A673 (cell line): Measurements from ENCODE around the gene FOS.

Experiments
- EZH2 ChIP-seq: fragments of 200-600 bp; sonication (generic); IDR thresholded peaks from 2 replicates; pipeline ENCODE4 v1.6.1; 2017; ENCODE audit warnings: borderline replicate concordance, low read depth, mild to moderate bottlenecking, mixed read lengths, antibody characterized with exemption, low read length; ENCODE audit not compliant: poor library complexity, severe bottlenecking
- TF ChIP-seq, protein P1 (sequence below): fragments of 300-800, 200-600 bp; sonication (generic); conservative IDR thresholded peaks from 2 replicates; pipeline ENCODE4 v1.5.1; 2017; ENCODE audit warnings: low read depth, mild to moderate bottlenecking, antibody characterized with exemption, low read length, moderate library complexity, mixed read lengths

DNA sequence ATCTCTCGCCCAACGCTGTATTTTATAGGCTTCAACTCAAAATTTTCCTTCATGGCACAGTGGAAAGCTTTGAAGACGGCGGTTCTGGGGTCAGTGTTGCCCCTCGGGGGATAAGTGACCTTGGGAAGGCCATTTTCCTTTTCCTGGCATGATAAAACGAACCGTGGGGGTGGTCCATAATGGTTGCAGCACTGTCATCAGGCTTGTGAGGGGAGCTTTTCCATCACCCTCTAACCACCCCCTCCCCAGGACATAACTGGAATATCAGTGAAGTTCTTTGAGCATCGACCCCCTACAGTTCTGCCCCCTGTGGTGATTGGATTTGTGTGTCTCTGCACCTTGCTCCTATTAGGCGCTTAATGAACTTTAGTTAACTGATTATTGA lies 16.0 kb downstream of the FOS start:
- TF ChIP-seq, protein P1, sequence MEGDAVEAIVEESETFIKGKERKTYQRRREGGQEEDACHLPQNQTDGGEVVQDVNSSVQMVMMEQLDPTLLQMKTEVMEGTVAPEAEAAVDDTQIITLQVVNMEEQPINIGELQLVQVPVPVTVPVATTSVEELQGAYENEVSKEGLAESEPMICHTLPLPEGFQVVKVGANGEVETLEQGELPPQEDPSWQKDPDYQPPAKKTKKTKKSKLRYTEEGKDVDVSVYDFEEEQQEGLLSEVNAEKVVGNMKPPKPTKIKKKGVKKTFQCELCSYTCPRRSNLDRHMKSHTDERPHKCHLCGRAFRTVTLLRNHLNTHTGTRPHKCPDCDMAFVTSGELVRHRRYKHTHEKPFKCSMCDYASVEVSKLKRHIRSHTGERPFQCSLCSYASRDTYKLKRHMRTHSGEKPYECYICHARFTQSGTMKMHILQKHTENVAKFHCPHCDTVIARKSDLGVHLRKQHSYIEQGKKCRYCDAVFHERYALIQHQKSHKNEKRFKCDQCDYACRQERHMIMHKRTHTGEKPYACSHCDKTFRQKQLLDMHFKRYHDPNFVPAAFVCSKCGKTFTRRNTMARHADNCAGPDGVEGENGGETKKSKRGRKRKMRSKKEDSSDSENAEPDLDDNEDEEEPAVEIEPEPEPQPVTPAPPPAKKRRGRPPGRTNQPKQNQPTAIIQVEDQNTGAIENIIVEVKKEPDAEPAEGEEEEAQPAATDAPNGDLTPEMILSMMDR: no peak; the same call in 1 of the 2 replicates
- no peak for TF ChIP-seq EZH2
